Measurements from ENCODE around the gene TRAT1. TPM values are rescaled to one million over a fixed set of nuclear protein-coding genes. Genes with fewer than 3 reads are reported as not detected.

The TRAT1 gene
- polyA plus RNA-seq, 10 donors = 0.15 to 5.9 (median 0.72) TPM; not detected in 6

DNA sequence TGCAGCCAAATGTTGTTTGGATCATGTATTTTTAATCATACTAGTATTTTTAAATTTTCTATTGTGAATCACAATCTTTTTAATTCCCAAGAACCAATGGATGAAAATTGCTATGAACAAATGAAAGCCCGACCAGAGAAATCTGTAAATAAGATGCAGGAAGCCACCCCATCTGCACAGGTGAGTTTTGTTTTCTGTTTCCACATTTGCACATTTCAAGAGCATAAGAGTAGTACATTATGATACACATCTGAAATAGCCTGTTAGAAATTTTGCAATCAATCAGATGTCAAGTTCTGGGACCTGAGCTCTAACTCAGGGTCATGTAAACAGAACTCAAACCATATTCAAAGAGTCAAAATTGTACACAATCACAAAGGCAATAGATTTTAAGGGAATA is 26.5 kb downstream of the TRAT1 start:
- no peak for DNase-seq

GRCh38 chr3:108861401-108861800 is 38.8 kb downstream of the TRAT1 start:
- DNase-seq = no peak

DNA sequence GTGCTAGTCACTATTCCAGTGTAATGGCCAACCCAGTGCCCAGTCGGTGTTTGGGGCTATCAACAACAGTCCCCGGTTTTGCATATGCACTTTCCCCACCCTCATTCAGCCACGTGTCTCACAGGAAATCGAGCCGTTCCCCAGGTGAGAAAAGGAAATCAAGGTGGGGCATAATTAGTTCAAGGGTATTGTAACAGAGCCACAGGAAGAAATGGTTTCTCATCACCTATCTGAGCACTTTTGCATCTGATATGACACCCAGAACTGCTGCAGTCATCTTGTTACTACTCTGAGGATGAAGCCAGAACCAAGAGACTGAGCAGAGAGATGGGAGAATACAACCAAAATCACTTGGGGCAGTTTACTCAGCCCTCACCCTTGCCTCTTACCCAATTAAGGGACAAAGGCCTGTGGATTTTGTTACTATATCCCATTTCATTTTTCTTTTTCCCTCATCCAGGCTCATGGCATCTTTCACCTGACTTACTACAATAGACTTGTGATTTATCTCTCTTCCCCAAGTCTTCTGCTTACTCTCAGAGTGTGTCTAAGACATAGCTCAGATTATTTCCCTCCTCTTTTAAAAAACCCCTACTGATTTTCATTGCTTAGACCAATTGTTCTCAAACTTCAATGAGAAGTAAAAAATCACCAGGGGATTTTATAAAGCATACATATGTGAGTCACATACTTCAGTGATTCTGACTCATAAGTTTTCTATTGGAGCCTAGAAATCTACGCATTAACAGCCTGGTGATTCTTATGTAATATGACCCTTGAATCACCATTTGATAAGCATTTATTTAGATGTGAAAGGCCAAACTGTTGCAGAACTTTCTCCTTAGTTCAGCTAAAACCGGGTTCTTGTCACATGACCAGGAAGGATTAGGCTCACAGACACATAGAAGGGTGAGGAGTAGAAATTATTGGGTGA is 40.5 kb downstream of the TRAT1 start:
- DNase-seq = peak in 1 of 3 donors; percentile 33

DNA sequence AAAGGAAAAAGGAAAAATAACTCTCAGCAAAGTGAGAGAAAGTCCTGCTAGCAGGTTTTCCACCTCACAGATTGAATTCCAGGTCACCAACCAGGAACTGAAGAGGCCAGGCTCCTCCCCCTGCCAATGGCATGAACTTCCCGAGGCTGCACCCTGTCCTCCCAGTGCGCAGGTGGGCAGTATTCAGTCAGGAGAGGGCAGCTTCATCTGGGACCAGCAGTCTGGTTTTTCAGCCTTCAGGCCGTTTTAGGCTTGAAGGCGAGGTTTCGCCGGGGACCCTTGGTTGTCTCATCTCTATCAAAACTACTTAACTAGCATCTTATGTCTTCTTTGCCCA is 41.2 kb downstream of the TRAT1 start:
- no peak for DNase-seq

- no peak for DNase-seq
These were observed 55.3 kb downstream of the TRAT1 start for GRCh38 chr3:108877901-108878300.

GRCh38 chr3:108879915-108880314 is 57.3 kb downstream of the TRAT1 start:
- no peak for DNase-seq

DNA sequence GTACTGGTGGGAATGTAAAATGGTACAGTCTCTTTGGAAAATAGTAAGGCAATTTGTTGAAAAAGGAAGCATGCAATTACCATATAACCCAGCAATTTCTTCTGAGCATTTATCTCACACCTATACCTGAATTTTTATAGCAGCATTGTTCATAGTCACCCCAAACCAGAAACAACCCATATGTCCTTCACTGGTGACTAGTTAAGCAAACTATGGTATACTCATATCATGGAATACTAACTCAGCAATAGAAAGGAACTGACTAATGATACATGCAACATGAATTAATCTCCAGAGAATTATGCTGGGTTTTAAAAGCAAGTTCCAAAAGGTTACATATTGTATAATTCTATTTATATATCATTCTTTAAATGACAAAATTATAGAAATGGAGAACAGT is 60.2 kb downstream of the TRAT1 start:
- no peak for DNase-seq

DNA sequence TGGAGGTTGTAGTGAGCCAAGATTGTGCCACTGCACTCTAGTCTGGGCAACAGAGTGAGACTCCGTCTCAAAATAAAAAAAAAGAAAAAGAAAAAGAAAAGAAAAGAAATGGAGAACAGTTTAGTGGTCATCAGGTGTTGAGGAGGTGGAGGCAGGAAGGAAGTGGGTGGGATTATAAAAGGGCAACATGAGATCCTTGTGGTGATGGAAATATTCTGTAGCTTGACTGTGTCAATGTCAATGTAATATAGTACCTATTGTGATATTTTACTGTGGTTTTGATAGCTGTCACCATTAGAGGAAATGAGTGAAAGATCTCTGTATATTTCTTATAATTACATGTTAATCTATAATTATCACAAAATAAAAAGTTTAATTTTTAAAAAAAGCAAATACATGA is 60.8 kb downstream of the TRAT1 start:
- no peak for DNase-seq

DNA sequence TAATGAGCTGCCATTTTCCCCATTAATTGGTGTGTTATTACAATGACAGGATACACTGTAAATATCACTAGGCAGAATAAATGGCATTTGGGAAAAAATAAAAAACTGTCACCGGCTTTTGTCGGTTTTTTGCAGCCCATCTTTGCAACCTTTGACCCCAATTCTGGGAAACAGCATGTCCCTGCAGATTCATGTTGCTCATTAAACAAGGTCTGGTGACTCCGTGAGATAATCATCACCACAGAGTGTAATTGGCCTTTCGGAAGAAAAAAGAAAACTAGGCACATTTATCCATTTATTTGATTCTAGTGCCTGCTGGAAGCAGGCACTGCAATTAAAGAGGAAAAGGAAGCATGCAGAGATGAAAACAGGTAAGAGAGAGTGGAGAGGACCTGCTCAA is 64.5 kb downstream of the TRAT1 start:
- DNase-seq = no peak

DNA sequence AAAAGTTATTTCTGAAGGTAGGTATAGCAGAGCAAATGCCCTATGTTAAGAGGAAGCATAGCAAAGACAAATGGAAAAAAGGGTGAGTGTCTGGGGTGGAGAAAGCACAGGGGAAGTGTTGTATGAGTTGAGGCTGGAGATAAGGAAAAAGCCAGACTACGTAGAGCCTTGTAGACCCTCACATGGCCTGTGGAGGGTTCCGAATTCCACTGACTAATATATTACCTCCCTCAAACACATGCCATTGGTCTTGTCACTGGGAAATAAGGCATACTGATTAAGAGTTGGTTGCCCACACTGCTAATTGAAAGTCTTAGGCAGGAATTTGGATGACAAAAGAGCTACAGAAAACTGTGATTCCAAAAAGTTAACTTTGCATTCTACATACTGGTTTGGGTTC is 65.2 kb downstream of the TRAT1 start:
- DNase-seq = no peak

DNA sequence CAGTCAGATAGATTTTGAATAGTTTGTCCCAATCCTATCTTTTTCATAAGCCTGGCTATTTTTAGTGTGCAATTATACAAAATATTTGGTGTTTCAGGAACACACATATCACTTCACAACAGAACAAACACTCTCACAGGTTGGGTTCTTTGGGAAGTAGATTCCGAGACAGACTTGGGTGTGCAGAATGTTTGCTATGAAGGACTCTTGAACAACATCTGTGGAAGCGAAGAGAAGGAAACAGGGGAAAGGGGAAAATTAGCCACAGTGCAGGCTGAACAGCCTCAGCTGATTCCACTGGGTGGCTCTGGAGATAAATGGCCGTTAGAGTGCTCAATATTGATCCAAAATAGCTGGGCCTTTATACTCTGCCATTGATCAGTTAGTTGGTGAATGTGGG is 69.2 kb downstream of the TRAT1 start:
- DNase-seq = no peak

DNA sequence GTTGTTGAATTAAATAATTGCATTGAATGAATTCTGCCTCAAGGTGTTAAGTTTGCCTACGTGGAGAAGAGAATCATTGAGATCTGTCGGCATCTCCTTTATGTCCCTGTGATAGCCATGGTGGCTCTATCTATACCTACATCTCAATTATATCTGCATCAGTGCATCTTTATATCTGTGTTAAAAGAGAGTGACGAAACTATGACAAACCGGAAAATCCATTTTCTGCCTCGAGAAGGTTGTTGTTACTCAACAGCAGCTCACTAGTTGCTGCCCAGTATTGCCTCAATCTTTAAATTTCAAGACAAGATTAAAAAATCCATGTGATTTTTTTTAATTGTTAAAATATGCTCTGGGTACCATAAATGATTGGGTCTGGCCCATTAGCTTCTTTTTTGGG is 72.4 kb downstream of the TRAT1 start:
- no peak for DNase-seq

DNA sequence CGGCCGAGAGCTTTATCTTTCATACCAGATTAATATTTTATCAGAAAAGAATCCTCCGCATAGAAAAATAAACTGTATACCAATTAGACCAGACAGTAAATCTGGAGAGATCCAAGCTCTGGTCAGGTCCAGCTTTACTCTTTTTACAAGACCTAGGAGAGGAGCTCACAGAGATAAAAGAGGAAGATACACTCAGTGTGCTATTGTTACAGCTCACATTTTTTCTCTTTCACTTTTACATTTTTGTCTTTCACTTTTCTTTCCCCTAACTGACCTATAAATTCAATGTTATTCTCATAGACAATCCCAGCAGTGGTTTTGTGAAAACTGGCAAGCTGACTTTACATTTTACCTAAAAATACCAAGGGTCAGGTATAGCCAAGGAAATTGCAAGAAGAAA is 75.3 kb downstream of the TRAT1 start:
- DNase-seq = no peak

GRCh38 chr3:108899530-108899929 is 76.9 kb downstream of the TRAT1 start:
- no peak for DNase-seq

Other genes with a start within 250 kb of the TRAT1 start
- gene CIP2A, start 233.3 kb upstream of the TRAT1 start, polyA plus RNA-seq (ENCODE audit: insufficient read length in 10 of 10) = 10 to 100 TPM in 5 of 10 donors, 1 to 10 TPM in 5; 7.9 to 12.0 (median 9.9) TPM
- gene DZIP3, start 233.1 kb upstream of the TRAT1 start, polyA plus RNA-seq (ENCODE audit: insufficient read length in 10 of 10) = 10 to 100 TPM; 15.7 to 24.5 (median 18.9) TPM
- gene RETNLB, start 65.4 kb upstream of the TRAT1 start, polyA plus RNA-seq (ENCODE audit: insufficient read length in 10 of 10) = not detected
- gene GUCA1C, start 131.1 kb downstream of the TRAT1 start, polyA plus RNA-seq (ENCODE audit: insufficient read length in 10 of 10) = not detected

All from muscle of back (tissue), 11 donors.